Type B pancreatic cell (in vitro differentiated cells): Measurements from ENCODE around the gene SEC61A1. TPM values are rescaled to one million over a fixed set of nuclear protein-coding genes. Genes with fewer than 3 reads are reported as not detected.

Experiments
- DNase-seq: peaks from one replicate; pipeline ENCODE4 v3.0.0; 2021; ENCODE audit warnings: mixed read lengths; ENCODE audit not compliant: unreplicated experiment; ENCODE audit errors: extremely low spot score
- H3K27ac Mint-ChIP-seq: 2 replicates; pipeline ENCODE4 v1.8.0; 2021; ENCODE audit warnings: mild to moderate bottlenecking, mixed read lengths
- H3K27me3 Mint-ChIP-seq: 2 replicates; pipeline ENCODE4 v1.8.0; 2021; ENCODE audit warnings: mixed read lengths
- H3K36me3 Mint-ChIP-seq: 2 replicates; pipeline ENCODE4 v1.8.0; 2021; ENCODE audit warnings: mixed read lengths
- H3K4me1 Mint-ChIP-seq: one replicate; pipeline ENCODE4 v1.8.0; 2021; ENCODE audit warnings: mixed read lengths; ENCODE audit not compliant: unreplicated experiment
- H3K4me3 Mint-ChIP-seq: 2 replicates; pipeline ENCODE4 v1.8.0; 2021; ENCODE audit warnings: mild to moderate bottlenecking, mixed read lengths
- H3K9me3 Mint-ChIP-seq: 2 replicates; pipeline ENCODE4 v1.8.0; 2021; ENCODE audit warnings: mixed read lengths
- total RNA-seq: library from RNA; stranded (reverse); gene quantifications from 2 replicates; pipeline ENCODE4 v1.2.1, GENCODE V29; 2021; ENCODE audit warnings: low replicate concordance
- TF ChIP-seq, protein P1 (sequence below): fragments of 200-600 bp; sonication (generic); conservative IDR thresholded peaks from 2 replicates; pipeline ENCODE4 v1.5.0; 2021; ENCODE audit warnings: antibody characterized with exemption, mild to moderate bottlenecking

The SEC61A1 gene
- total RNA-seq, 1 donor from 2014 or later, result 207 TPM

DNA sequence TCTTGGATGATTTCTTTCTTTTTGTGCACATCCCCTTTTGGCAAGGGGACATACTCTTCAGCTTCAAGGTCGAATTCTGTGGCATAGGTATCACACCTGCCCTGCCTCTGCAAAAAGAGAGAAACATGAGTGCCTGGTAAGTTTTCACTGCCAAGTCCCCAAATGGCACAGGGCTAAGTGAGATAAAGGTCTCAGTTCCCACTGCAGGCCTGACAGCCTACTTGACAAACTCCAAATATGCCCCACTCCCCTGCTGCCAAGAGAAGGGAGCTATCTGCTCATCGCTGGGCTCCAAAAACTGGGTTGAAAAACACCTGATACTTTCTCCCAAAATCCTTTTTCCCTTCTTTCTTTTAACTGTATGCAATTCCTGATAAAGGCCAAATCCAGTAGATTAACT lies 48.4 kb downstream of the SEC61A1 start:
- H3K4me3 Mint-ChIP-seq, result no peak overlapping the region
- TF ChIP-seq, protein P1, sequence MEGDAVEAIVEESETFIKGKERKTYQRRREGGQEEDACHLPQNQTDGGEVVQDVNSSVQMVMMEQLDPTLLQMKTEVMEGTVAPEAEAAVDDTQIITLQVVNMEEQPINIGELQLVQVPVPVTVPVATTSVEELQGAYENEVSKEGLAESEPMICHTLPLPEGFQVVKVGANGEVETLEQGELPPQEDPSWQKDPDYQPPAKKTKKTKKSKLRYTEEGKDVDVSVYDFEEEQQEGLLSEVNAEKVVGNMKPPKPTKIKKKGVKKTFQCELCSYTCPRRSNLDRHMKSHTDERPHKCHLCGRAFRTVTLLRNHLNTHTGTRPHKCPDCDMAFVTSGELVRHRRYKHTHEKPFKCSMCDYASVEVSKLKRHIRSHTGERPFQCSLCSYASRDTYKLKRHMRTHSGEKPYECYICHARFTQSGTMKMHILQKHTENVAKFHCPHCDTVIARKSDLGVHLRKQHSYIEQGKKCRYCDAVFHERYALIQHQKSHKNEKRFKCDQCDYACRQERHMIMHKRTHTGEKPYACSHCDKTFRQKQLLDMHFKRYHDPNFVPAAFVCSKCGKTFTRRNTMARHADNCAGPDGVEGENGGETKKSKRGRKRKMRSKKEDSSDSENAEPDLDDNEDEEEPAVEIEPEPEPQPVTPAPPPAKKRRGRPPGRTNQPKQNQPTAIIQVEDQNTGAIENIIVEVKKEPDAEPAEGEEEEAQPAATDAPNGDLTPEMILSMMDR, result no peak
- H3K27ac Mint-ChIP-seq, result no peak overlapping the region
- H3K4me1 Mint-ChIP-seq, result no peaks in the 10 kb centered on the region
- DNase-seq, result no peak
- peaks cover 22% of the 10 kb centered on the region for H3K36me3 Mint-ChIP-seq
- H3K27me3 Mint-ChIP-seq, result no peaks in the 10 kb centered on the region
- H3K9me3 Mint-ChIP-seq, result no peaks in the 10 kb centered on the region

DNA sequence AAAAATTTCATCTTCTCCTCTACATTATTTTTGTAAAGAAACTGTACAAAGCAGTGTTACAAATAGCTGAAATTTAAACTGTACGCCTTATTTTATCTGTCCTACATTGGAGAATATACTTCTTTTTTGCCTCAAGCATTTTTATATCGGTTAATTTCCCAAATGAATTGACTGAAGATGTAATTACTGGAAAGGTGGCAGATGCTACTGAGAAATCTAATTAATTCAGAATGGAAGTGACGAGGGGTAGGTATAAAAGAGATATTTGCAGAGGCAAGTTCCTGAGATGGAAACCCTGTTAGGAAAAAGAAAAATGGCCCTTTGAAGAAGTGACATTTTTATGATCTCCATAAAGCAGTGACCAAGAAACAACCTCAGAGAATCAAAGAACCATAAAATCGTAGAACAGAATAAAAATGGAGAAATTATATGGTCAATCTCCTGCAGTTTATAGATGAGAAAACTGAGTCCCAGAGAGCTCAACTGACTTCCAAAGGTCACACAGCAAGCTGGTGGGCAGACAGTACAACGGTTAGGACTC lies 51.0 kb downstream of the SEC61A1 start:
- Mint-ChIP-seq H3K36me3 (peaks cover 24% of the 10 kb centered on the region), H3K27ac (no peak overlapping the region)

DNA sequence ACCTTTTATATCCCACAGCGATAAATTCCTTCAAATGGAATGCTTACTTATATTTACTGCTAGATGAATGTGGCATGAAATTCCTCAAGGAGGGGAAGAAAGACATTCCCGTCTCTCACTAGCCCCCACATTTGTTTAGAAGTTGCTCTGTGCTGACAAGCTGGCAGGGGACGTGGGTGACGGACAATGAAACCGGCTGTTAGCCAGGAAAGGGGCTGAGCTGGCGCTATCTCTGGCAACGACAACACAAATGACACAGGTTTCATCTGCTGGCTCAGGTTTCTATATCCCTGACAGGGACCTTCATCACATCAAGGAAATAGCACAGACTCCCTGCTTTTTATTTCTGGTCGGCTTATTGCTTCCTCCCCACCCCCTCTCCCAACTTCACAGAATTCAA lies 55.6 kb downstream of the SEC61A1 start:
- Mint-ChIP-seq H3K4me3 (no peak overlapping the region), H3K4me1 (peaks cover under 1% of the 10 kb centered on the region), H3K27me3 (no peaks in the 10 kb centered on the region), H3K27ac (no peak overlapping the region), H3K36me3 (peaks cover 33% of the 10 kb centered on the region), H3K9me3 (no peaks in the 10 kb centered on the region)
- TF ChIP-seq, protein P1, result no peak
- DNase-seq, result no peak

More for the DNA sequence above, 51.0 kb downstream of the SEC61A1 start:
- no peaks in the 10 kb centered on the region for H3K9me3 Mint-ChIP-seq
- TF ChIP-seq, protein P1, result no peak
- no peak for DNase-seq
- H3K4me3 Mint-ChIP-seq, result no peak overlapping the region
- H3K27me3 Mint-ChIP-seq, result no peaks in the 10 kb centered on the region
- H3K4me1 Mint-ChIP-seq, result no peaks in the 10 kb centered on the region

DNA sequence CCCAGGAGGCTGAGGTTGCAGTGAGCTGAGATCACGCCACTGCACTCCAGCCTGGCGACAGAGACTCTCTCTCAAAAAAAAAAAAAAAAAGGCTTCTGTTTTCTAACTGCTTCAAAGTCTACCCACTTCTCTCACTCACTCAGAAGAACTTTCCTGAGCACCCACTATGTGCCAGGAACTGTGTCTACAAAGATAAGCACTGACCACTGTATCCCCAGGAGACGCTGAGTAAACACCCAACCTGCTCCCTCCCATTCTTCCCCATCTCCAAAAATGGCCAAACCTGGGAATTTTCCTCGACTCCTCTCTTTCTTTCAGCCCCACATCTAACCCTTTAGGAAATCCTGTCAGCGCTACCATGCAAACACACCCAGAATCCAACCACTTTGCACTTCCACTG lies 58.9 kb downstream of the SEC61A1 start:
- peaks cover 9% of the 10 kb centered on the region for H3K4me1 Mint-ChIP-seq
- no peak overlapping the region for H3K27ac Mint-ChIP-seq
- H3K9me3 Mint-ChIP-seq, result no peaks in the 10 kb centered on the region
- no peak overlapping the region for H3K4me3 Mint-ChIP-seq
- TF ChIP-seq, protein P1, result no peak
- peaks cover 27% of the 10 kb centered on the region for H3K36me3 Mint-ChIP-seq
- DNase-seq, result no peak
- no peaks in the 10 kb centered on the region for H3K27me3 Mint-ChIP-seq

DNA sequence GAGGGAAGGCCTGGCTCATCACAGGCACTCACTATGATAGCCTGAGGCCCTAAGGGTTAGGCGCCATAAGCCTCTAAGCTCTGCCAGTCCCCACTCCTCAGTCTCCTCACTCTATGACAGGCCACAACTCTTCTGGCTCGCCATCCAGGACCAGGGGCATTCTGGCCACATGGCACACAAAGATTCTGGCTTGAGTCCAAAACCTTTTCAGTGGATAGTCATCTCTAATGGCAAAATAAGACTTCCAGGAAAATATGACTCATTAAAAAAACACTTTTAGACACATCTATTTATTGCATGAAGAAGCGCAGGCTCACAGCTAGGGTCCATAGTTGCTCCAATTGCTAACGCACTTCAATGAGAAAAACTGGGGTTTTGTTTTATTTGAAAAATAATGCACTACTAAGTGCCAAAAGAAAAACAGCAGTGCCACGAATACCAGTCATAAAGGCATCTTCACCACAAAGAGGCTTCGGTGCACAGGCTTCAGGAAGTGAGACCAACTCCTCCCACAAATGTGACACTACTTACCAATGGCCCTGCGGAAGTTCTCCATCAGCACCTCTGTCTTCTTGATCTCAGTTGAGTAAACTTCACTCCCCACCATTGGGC lies 60.2 kb downstream of the SEC61A1 start:
- TF ChIP-seq, protein P1, result no peak
- H3K27me3 Mint-ChIP-seq, result no peaks in the 10 kb centered on the region
- peaks cover 9% of the 10 kb centered on the region for H3K4me1 Mint-ChIP-seq
- H3K4me3 Mint-ChIP-seq, result no peak overlapping the region
- no peaks in the 10 kb centered on the region for H3K9me3 Mint-ChIP-seq
- no peak overlapping the region for H3K27ac Mint-ChIP-seq
- DNase-seq, result no peak
- H3K36me3 Mint-ChIP-seq, result peaks cover 21% of the 10 kb centered on the region
